HL-60 (cell line): ENCODE measurements around the gene MEF2B.

Experiments used
- DNase-seq, 2 experiments: peaks; one replicate each; pipeline ENCODE4 v3.0.0-alpha.2; 2010 to 2020; ENCODE audit warnings: low read depth in 1 of 2, low spot score in 1 of 2
- H3K27ac ChIP-seq: fragments of 250-450 bp; sonication (Bioruptor Pico); replicated peaks from 2 replicates; pipeline ENCODE4 v1.5.1; 2020; ENCODE audit warnings: mild to moderate bottlenecking, moderate library complexity
- H3K27me3 ChIP-seq: fragments of 250-450 bp; sonication (Bioruptor Pico); 2 replicates; pipeline ENCODE4 v1.5.1; 2021; ENCODE audit warnings: mild to moderate bottlenecking, moderate library complexity; ENCODE audit not compliant: insufficient read depth, poor library complexity, severe bottlenecking
- H3K4me3 ChIP-seq: replicated peaks from 2 replicates; pipeline ENCODE4 v1.5.1; 2011; ENCODE audit warnings: mild to moderate bottlenecking, control low read depth, low read length; ENCODE audit not compliant: insufficient read depth
- GABPA ChIP-seq: IDR thresholded peaks from 2 replicates; pipeline ENCODE4 v1.6.1; 2012; ENCODE audit warnings: low read depth
- POLR2AphosphoS5 ChIP-seq: IDR thresholded peaks from 2 replicates; pipeline ENCODE4 v1.6.1; 2012; ENCODE audit warnings: low read depth
- REST ChIP-seq: IDR thresholded peaks from 2 replicates; pipeline ENCODE4 v1.6.1; 2012; ENCODE audit warnings: low read depth; ENCODE audit not compliant: insufficient replicate concordance
- SPI1 ChIP-seq: IDR thresholded peaks from 2 replicates; pipeline ENCODE4 v1.6.1; 2012; ENCODE audit warnings: low read depth, mild to moderate bottlenecking, borderline replicate concordance
- TF ChIP-seq, protein P1 (sequence below): IDR thresholded peaks from one replicate; pipeline ENCODE4 v1.5.1; 2011; ENCODE audit warnings: low read length, control low read depth, inconsistent platforms; ENCODE audit not compliant: insufficient read depth

Gene MEF2B

GRCh38 chr19:19170873-19171672 is 1.0 kb upstream of the MEF2B start:
- H3K27ac ChIP-seq = peak overlapping the region; percentile 50
- no peak overlapping the region for H3K4me3 ChIP-seq
- TF ChIP-seq GABPA (no peak), SPI1 (0 out of 2 replicates have a peak, but pooled peaks have one; percentile 7), POLR2AphosphoS5 (no peak)
- DNase-seq = no peak
- no peaks in the 10 kb centered on the region for H3K27me3 ChIP-seq

DNA sequence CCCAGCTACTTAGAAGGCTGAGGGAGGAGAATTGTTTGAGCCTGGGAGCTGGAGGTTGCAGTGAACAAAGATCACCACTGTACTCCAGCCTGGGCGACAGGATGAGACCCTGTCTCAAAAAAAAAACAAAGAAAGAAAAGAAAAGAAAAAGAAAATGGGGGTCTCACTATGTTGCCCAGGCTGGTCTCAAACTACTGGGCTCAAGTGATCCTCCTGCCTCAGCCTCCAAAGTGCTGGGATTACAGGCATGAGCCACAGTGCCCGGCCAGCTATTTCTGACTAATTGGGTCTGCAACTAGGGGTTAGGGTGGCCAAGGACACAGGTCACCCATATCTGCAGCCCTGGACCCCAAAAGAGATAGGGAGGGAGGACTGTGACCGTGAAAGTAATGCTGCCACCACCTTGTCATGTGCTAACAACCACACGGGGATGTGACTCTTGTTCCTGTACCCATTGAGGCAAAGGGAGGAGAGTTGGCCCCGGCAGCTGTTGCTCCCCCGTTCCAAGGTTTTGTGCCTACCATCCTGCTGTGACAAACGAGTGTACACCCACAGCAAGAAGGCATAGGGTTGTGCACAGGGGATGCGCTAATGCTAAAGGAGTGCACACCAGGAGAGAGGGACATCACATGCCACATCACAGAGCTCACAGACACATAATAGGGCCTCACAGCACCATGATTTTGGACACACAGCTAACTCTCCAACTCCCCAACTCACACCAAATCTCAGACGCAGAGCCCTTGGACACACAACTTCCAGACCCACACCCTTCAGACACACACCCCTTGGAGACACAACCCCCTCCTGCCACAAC is 619 bp downstream of the MEF2B start:
- no peak for TF ChIP-seq POLR2AphosphoS5
- no peak for TF ChIP-seq REST
- TF ChIP-seq GABPA = no peak
- TF ChIP-seq, protein P1, sequence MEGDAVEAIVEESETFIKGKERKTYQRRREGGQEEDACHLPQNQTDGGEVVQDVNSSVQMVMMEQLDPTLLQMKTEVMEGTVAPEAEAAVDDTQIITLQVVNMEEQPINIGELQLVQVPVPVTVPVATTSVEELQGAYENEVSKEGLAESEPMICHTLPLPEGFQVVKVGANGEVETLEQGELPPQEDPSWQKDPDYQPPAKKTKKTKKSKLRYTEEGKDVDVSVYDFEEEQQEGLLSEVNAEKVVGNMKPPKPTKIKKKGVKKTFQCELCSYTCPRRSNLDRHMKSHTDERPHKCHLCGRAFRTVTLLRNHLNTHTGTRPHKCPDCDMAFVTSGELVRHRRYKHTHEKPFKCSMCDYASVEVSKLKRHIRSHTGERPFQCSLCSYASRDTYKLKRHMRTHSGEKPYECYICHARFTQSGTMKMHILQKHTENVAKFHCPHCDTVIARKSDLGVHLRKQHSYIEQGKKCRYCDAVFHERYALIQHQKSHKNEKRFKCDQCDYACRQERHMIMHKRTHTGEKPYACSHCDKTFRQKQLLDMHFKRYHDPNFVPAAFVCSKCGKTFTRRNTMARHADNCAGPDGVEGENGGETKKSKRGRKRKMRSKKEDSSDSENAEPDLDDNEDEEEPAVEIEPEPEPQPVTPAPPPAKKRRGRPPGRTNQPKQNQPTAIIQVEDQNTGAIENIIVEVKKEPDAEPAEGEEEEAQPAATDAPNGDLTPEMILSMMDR = no peak
- no peak for TF ChIP-seq SPI1
- Histone ChIP-seq H3K27me3 (no peaks in the 10 kb centered on the region), H3K27ac (no peak overlapping the region), H3K4me3 (no peak overlapping the region)
- no peak for DNase-seq

GRCh38 chr19:19167612-19168011 is 2.5 kb downstream of the MEF2B start:
- no peaks in the 10 kb centered on the region for H3K27me3 ChIP-seq
- no peak overlapping the region for H3K27ac ChIP-seq
- H3K4me3 ChIP-seq = no peak overlapping the region
- TF ChIP-seq GABPA (no peak), SPI1 (no peak), REST (no peak), POLR2AphosphoS5 (no peak)
- TF ChIP-seq, protein P1 = no peak
- DNase-seq = no peak

DNA sequence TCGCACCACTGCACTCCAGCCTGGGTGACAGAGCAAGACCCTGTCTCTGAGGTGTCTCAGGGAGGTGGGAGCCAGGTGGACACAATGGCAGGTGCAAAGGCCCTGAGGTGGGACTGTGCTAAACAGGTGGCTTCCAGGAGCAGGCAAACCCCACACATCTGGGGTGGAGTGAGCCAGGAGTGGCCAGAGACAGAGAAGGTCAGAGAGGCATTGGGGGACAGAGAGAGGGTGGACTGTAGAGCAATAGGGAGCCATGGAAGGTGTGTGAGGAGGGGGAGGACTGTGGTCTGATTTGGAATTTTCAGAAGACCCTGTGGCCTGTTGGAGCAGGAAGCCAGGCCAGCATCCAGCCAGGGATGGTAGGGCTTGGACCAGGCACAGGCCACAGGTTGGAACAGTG is 4.7 kb downstream of the MEF2B start:
- Histone ChIP-seq H3K27me3 (no peaks in the 10 kb centered on the region), H3K4me3 (no peak overlapping the region), H3K27ac (no peak overlapping the region)
- DNase-seq = no peak
- TF ChIP-seq GABPA (no peak), POLR2AphosphoS5 (no peak)
